Stimulated activated CD8-positive, alpha-beta memory T cell treated with anti-CD3 and anti-CD28 coated beads, Interleukin-12 subunit alpha, Interleukin-12 subunit beta, amount 100 ng/mL, for 1 hour (primary cell): Measurements from ENCODE around the gene DOHH.

Experiments used
- DNase-seq: peaks from one replicate; pipeline ENCODE4 v3.0.0-alpha.2; 2020; ENCODE audit warnings: low read depth

Gene DOHH

DNA sequence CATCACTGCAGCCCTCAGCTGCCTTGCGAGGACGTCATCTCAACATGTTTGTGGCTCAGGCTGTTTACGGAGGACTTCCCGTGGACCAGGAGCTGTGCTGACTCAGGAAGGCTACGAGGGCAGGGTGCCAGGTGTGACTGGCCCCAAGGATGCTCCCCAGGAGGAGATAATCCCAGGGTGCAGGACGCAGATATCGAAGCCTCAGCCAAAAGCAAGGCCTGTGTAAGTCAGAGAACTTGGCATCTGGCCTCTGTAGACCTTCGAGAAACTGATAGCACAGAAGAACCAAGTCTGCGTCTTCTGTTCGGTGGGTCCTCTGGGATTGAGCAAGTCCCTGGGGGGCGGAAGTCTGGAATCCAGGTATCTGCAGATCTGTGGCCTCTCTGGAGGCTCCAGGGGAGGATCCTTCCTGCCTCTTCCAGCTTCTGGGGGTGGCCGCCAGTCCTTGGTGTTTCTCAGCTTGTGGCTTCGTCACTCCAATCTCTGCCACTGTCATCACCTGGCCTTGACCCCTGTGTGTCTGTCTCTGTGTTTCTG lies 2.6 kb upstream of the DOHH start:
- no peak for DNase-seq

- DNase-seq, result no peak
These were observed 1.3 kb upstream of the DOHH start for GRCh38 chr19:3501780-3502179.

DNA sequence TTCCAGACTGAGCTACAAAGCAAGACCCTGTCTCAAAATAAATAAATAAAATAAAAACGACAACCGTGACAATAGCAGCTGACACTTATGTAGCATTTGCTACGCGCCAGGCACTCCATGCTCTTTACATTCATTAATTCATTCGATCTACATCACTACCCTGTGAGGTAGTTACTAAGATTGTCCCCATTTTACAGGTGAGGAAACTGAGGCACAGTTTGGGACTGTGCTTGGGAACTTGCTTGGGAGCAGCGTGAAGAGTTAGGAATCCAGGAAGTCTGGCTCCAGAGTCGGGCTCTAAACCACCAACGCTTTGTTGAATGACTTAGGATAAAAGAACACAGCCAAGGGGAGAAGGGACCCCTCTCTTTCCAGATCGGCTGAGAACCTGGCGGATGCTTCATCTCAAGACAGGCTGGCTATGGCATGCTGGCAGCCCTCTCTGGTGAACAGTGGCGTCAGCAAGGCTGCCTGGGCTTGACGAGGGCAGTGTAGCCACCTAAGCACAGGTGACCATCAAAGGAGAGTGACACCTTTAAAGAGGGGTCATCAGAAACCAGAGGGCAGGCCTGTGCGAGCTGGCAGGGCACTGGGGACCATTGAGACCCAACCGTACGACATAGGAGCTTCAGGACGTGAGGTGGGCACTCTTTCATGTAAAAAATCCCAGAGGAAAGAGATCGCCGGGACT lies 591 bp downstream of the DOHH start:
- DNase-seq, result no peak

DNA sequence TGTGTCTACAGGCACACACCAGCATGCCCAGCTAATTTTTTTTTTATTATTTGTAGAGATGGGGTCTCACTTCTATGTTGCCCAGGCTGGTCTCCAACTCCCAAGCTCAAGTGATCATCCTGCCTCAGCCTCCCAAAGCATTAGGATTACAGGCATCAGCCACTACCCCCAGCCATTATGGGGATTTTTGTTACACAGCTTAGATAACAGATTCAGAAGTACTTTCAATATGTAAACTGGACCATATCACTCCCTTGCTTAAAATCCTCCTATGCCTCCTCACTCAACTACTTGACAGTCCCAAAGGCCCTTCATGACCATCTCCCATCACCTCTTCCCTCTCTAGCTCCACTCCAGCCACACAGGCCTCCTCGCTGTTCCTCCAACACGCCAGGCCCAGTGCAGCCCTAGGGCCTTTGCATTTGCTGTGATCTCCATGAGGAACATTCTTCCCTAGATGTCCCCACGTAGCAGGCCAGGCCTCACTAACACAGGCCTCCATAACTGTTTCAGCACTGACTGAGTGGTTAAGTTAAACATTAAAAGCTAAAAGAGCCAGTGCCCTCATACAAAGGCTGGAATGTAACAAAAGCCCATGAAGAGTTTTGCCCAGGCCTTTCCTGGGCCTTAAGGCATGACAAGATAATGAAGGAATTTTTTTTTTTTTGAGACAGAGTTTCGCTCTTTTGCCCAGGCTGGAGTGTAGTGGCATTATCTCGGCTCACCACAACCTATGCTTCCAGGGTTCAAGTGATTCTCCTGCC lies 2.5 kb downstream of the DOHH start:
- DNase-seq, result no peak

- DNase-seq, result no peak
These were observed 3.8 kb downstream of the DOHH start for GRCh38 chr19:3496392-3497273.

GRCh38 chr19:3494559-3494958 lies 5.9 kb downstream of the DOHH start:
- no peak for DNase-seq

- DNase-seq, result no peak
These were observed 6.4 kb downstream of the DOHH start for GRCh38 chr19:3494051-3494450.

- DNase-seq, result no peak
These were observed 6.8 kb downstream of the DOHH start for GRCh38 chr19:3493651-3494050.

DNA sequence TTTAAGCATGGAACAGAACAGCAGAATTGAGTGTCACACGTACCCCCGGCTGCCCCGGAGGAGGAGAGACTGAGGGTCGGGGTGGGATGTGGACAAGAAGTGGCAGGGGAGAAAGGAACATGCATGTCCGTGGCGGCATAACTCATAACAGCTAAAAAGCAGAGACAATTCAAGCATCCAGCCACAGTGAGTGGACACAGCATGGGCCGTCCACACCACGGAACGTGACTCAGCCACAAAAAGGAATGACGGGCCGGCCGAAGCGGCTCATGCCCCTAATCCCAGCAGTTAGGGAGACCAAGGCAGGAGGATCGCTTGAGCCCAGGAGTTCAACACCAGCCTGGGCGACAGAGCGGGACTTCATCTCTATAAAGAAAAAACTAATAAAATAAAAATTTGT lies 7.6 kb downstream of the DOHH start:
- DNase-seq, result no peak

- DNase-seq, result no peak
These were observed 8.2 kb downstream of the DOHH start for GRCh38 chr19:3492131-3492839.

- DNase-seq, result no peak
These were observed 8.9 kb downstream of the DOHH start for GRCh38 chr19:3491396-3492119.

DNA sequence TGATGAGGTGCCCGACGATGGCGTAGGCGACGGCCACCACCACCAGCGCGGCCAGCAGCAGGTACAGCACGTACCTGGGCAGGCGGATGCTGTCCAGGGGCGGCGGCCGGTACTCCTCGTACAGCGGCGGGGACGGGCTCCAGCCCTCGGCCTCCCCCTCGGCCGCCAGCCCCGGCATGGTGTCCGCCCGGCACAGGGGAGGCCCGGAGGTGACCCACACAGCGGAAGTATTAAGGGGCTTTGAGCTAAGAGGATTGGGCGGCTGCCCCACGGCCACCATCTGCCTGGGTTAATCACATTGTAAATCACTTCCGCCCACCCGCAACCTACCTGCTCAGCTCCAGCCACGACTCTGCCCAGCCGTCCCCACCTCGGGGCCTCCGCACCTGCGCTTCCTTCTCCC lies 17.2 kb downstream of the DOHH start, which contains the start of gene SMIM44:
SMIM44 (minus strand) TSS at position 216 of the 403 bp plus-strand sequence; CDS start at position 178, 38 bp downstream.
- no peak for DNase-seq

DNA sequence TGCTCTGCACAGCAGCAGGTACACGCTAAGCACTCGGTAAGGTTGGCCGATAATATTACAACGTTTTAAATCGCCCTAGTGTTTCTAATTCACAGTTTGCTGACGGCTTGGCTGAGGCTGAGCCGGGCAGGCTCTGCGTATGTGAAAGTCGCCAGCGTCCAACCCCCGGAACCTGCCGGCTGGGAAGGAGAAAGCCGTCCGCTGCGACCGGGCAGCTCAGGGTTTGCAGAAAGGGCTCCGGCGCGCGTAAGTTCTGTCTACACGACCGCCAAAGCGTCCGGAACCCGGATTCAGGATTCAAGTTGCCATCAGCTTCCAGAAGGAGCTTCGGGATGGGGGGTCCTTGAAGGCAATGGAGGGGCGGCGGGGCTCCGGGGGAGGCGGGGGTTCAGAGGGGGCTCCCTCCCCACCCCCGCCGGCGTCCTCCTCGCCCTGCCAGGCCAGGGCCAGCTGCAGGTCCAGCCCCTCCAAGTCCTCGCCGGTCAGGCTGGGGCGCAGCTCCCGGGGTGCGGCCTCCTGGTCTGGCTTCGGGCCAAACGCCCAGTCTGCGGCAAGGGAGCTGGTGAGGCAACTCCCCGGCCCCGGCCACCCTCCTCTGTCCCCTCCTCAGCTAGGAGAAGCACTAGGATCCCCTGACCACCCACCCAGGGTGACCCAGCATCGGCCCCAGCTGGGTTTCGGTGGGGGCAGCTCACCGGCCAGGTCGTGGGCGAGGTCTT lies 17.8 kb downstream of the DOHH start:
- no peak for DNase-seq

DNA sequence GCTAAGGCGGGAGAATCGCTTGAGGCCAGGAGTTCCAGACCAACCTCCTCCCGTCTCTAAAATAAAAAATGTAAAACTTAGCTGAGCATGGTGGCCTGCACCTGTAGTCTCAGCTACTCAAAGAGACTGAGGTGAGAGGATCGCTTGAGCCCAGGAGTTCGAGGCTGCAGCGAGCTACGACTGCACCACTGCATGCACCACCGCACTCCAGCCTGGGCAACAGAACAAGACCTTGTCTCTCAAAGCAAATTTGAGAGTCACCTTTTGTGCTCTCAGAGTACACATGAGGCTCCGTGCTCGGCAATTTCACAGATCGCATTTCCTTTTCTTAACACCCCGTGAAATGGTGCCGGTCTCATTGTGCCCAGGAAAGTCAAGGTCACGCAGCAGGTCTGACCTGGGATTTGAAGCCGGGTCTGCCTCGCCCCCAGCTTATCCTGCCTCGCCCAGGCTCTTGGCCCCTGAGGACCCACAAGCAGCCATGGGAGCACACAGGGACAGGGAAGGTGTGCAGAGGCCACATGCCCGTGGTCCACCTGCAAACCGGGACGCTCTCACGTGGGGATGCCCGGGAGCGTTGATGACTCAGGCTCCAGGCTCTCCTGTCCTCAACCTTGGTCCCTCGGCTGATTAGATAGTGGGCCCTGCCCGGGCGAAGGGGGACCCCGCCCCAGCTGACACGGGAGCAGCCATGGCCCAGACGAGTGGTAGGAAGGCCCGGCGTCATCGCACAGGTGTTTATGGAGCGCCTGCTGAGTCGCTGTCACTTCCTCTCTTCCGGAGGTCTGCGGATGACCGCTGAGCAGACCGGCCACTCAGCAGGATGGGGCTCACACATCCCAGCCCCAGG lies 19.0 kb downstream of the DOHH start:
- DNase-seq, result no peak

DNA sequence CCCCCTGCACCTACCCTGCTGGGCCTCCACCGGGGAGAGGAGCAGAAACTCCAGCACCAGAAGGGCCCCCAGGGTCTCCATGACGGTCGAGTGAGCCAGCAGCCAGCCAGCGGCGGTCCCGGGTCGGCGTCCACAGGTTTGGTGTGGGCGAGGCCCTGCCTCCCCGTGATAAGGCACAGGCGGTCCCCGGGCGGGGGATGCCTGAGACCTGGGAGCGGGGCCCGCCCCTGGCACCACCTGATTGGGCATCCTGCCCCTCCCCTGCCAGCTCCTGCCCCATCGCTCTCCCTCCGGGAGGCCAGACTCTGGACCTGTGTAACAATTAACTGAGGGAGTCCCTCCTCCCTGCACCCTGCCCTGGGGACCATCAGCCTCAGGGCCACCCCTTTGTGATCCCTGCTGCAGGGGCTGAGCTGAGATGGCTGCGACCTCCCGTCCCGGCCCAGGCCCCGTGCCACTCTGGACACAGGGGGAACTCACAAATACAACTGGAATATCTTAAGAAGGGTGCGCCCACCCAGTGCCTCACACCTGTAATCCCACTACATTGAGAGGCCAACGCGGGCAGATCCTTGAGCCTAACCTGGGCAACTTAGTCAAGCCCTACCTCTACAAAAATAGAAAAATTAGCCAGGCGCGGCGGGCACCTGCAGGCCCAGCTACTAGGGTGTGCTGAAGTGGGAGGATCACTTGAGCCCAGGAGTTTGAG lies 19.9 kb downstream of the DOHH start, which contains the start of gene SMIM24:
SMIM24 (minus strand) TSS at position 143 of the 709 bp plus-strand sequence; CDS start at position 81, 62 bp downstream.
- DNase-seq, result no peak

DNA sequence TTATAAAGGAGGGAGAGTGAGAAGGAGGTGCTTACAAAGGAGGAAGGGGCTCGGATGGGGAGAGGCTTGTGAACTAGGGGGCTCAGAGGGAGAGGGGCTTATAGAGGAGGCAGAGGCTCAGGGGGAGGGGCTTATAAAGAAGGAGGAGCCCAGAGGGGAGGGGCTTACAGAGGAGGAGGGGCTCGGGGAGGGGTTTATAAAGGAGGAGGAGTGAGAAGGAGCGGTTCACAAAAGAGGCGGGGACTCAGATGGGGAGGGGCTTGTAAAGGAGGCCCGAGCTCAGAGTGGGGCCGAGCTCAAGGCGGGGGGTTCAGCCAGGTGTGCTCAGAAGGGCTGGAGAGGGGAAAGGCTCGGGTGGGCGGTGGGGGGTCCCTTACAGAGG lies 20.6 kb downstream of the DOHH start:
- DNase-seq, result no peak

DNA sequence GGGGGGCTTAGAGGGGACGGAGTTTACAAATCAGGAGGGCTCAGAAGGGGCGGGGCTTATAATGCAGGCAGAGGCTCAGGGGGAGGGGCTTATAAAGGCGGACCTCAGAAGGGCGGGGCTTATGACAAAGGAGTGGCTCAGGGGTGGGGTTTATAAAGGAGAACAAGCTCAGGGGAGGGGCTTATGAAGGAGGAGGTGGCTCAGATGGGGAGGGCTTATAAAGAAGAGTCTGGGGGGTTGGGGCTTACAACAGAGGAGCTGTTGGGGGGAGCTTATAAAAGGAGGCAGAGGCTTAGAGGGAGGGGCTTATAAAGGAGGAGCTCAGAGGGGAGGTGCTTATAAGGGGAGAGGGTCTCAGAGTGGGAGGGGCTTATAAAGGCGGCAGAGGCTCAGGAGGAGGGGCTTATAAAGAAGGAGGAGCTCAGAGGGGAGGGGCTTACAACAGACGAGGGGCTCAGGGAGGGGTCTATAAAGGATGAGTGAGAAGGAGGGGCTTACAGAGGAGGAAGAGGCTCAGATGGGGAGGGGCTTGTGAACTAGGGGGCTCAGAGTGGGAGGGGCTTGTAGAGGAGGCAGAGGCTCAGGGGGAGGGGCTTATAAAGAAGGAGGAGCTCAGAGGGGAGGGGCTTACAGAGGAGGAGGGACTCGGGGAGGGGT lies 21.2 kb downstream of the DOHH start:
- no peak for DNase-seq
